ENCODE data around the gene GOT2.
"Not testable (repeated sequence)": the region's sequence is repeated elsewhere in the genome, so short reads cannot be mapped to it uniquely, and the experiment has no call there.

Gene GOT2

DNA sequence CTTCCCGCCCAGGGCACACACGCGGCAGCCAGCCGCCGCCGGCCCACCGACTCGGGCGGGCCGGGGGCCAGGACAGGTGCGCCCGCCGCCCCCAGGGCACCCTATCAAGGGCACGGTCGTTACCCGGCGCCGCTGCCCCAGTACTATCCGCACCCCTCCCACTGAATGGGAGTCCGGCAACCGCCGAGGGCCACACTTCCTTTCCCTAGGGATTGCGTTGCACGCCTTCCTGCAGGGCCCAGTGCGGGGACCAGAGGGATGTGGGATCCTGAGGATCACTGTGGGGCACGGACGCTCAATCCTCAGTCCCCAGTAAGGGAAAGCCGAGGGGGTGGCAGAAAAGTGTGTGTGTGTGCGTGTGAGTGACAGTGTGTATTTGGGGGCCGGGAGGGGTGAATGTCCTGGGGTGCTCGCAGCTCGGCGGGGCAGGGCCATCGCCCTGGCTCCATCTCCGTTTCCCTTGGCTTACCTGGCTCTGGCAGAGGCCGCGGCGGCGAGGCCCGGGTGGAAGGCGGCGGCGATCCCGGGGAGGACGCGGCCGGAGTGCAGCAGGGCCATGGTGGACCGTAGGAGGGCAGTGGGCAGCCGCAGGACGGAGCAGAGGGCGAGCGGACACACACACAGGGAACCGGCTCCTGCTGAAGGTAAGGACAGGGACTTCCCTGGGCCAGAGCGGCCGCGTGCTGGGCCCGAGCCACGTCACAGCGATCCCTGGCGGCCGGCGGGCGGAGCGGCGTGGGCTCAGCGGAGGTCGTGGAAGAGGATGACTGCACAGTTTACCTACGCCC, at the start of gene GOT2:
GOT2 (minus strand) TSS at position 646 of the 788 bp plus-strand sequence; CDS start at position 558, 88 bp downstream.
- in situ Hi-C loops (cut with HindIII; ENCODE audit: low sequenced_read_pairs): no loop called here

DNA sequence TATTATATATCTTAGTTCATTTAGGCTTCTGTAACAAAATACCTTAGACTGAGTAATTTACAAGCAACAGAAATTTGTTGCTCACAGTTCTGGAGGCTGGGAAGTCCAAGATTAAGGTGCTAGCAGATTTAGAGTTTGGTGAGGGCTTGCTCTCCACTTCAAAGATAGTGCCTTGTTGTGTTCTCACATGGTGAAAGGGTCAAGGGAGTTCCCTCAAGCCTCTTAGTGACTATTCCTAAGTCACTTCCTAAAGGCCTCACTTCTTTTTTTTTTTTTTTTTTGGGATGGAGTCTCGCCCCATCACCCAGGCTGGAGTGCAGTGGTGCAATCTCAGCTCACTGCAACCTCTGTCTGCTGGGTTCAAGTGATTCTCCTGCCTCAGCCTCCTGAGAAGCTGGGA, 45.2 kb upstream of the GOT2 start:
- in situ Hi-C loops (cut with HindIII; ENCODE audit: low sequenced_read_pairs): not testable (repeated sequence)

DNA sequence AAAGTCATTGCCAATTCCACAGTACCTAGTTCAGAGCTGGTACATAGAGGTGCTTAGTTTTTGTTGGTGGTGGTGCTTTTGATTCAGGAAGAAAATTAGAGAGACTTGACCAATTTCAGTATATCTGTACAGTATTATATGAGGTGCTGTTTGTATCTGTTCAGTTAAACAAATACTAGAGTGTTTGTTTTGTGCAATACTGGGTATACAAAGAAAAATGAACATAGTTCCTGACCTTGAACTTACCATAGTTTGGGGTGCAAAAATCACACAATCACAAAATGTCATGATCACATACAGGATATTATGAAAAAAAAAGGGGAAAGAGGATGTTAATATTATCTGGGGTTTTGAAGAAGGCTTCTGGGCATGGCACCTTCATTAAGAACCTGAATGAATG, 39.8 kb upstream of the GOT2 start:
- in situ Hi-C loops (cut with HindIII; ENCODE audit: low sequenced_read_pairs): no loop called here

DNA sequence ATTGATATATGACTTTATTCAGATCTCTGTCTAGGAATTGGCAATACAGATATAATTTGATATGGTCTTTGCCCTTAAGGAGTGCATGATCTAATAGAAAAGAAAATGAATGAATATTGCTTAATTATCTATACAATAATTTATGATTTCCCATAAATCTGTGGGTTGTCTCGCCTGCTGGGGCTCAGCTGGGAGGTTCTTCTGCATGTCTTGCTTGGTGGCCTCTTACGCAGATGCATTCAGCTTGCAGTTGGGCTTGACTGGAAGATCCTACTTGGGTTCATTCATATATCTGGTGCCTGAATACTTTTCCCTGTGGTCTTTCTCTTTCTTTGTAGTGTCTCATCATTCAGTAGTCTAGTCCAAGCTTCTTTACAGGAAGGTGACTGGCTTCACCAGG, 34.0 kb upstream of the GOT2 start:
- in situ Hi-C loops (cut with HindIII; ENCODE audit: low sequenced_read_pairs): no loop called here

DNA sequence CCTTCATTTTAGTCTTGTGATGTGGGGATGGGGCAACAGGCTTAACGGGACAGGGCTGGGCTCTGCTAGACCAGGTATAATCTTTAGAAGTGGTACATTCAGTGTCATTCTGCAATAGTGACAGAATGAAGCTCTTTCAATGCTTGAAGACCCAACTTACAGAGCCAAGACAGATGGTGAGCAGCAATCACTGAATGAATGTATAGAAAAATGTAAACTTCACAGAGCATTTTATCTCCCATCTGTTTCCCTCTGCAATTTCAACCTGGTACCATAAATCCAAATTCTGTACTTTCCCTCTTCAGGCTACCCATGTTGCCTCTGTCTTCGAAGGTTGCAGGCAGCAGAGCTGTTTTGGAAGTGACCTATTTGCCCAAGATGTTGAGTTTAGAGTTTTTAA, 33.5 kb upstream of the GOT2 start:
- in situ Hi-C loops (cut with HindIII; ENCODE audit: low sequenced_read_pairs): no loop called here

DNA sequence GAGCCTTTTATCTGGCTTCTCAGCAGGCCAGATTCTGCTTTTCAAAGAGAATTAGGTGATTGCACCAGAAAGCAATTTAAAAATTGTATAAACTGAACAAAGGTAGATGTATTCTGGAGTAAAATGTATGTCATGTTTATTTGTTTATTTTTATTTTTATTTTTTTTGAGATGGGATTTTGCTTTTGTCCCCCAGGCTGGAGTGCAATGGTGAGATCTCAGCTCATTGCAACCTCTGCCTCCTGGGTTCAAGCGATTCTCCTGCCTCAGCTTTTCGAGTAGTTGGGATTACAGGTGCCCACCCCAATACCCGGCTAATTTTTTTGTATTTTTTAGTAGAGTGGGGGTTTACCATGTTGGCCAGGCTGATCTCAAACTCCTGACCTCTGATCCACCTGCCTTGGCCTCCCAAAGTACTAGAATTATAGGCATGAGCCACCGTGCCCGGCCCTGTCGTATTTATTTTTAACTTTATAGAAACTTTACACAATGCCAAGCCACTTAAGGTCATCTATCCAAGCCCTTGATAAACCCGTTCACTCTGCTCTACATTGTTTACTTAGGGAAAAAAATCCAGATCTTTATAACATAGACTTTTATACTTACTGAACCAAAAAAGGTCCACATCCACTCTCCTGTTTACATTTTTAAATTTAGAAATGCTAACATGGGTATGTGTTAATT, 22.7 kb upstream of the GOT2 start:
- in situ Hi-C loops (cut with HindIII; ENCODE audit: low sequenced_read_pairs): no loop called here

DNA sequence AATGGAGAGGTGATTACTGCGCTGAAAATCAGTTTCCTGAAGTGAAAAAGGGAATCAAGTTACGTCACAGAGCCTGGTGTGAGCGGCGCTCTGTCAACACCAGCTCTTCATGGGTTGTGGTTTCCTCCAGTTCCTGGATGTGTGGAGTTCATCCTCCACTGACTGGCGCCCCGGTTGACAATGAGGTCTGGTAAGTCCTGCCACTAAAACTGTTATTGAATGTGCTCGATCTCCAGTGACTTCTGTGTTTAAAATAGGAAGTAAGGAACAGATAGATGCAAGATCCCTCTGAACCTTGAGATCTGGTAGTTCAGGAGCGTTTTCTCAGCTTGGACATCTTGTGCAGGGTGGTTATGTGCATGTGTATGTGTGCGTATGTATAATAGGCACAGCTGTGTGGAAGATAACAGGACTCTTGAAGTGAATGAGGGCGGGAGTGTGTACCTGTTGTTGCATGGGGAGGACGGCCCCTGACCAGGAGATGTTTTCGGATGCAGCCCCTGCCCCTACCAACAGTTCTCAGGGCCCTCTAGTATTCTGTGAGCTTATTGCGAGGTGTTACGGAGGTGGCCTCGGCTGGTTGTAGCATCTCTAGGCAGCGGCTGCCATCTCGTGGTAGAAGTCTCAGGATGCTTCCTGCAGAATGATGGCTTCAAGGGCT, 22.0 kb upstream of the GOT2 start:
- in situ Hi-C loops (cut with HindIII; ENCODE audit: low sequenced_read_pairs): no loop called here

DNA sequence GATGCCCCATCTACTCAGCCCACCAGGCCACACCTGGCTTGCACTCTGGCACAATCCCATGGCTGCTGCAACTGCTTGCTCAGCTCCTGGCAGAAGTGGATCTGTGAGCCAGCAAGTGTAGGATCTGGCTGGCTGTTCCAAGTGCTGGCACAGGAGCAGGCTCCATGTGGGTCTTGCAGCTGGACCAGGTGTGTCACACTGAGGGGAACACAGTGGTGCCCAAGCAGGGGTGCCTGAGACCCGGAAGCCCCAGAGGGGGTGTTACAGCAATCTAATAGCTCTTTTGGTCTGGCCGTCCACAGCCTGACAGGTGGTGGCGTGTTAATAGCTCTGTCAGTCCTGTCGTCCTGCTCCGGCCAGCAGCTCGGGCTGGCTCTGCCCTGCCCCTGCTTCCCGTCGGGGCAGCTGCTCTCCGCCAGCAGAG, 19.6 kb upstream of the GOT2 start:
- in situ Hi-C loops (cut with HindIII; ENCODE audit: low sequenced_read_pairs): no loop called here

DNA sequence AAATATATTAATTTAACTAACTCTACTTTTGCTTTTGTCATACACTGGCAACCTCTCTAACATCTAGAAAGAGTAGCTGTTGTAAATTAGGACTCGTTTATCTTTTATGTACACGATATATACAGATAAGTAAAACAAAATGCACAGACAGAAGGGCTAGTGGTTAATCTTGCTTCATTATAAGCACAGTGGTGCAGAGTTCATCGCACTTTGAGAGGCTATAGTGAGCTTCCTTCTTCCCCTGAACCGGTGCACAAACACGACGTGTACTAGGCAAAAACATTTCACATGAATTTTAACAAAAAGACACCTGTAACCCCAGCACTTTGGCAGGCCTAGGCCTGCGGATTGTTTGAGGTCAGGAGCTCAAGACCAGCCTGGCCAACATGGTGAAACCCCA, 10.4 kb upstream of the GOT2 start:
- in situ Hi-C loops (cut with HindIII; ENCODE audit: low sequenced_read_pairs): no loop called here

DNA sequence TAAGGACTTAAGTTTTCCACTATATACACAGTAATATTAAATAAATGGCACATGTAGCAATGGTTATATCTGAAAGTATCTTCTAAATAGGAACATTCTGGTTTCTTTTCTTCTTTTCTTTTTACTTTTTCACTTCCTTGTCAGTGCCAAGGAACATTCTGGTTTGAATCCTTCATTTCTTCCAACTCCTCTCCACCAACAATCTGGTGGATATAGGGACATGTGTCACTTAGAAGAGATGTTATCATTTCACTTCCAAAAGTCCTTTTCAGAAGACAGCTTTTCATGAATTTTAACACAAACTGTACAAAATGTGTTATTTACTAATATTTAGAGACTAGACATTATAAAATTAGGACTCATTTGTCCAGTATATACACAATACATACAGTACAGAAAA, 7.9 kb upstream of the GOT2 start:
- in situ Hi-C loops (cut with HindIII; ENCODE audit: low sequenced_read_pairs): no loop called here

DNA sequence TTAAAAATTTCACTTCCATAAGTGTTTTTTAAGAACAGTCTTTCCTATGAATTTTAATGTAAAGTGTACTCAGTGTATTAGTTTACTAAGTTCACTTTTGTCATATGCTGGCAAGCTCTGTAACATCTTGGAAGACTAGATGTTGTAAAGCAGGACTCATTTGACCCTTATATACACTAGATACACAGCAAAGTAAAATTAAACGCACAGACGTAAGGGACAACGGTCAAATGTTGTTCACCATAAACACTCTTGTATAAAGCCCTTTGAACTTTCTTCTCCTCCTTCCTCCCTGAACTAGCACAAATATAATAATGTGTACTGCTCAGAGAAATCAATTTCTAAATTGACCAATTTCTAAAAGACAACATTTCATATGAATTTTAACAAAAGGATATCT, 7.0 kb upstream of the GOT2 start:
- in situ Hi-C loops (cut with HindIII; ENCODE audit: low sequenced_read_pairs): no loop called here

DNA sequence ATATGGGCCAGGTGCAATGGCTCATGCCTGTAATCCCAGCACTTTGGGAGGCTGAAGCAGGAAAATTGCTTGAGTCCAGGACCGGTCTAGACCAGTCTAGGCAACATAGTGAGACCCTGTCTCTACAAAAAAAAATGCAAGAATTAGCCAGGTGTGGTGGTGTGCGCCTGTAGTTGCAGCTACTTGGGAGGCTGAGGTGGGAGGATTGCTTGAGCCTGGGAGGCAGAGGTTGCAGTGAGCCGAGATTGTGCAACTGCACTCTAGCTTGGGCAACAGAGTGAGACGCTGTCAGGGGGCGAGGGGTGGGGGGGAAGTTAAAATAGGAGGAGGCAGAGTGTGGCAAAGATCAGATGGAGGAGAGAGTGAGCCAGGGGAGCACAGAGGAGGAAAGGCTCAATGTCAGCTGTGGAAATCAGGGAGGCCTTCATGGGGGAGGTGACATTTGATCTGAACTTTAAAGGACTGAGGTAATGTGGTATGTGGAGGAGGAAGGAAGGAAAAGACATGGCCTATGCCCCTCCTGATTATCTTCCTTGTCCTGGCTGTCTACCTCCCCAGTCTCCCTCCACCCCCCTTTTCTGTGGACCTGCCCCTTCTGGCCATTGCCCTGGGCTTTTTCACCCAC, 4.7 kb upstream of the GOT2 start:
- in situ Hi-C loops (cut with HindIII; ENCODE audit: low sequenced_read_pairs): no loop called here

DNA sequence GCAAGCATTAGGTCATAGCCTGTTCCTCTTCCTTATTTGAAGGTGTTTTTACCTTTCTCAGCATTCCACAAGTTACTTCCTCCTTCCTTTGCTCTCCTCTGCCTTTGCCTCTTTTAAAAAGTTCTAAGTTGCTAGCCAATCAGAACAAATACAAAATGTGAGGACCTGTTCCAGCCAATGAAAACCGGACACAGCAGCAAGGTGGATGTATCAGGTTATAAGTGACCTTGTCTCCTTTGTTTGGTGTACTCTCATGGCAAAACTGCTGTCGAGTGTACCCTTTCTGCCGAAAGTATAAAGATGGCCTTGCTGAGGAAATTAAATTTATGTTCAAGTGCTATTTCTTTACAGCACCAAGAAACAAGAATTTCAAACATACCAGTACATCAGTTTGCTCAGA, 2.2 kb upstream of the GOT2 start:
- in situ Hi-C loops (cut with HindIII; ENCODE audit: low sequenced_read_pairs): not testable (repeated sequence)

DNA sequence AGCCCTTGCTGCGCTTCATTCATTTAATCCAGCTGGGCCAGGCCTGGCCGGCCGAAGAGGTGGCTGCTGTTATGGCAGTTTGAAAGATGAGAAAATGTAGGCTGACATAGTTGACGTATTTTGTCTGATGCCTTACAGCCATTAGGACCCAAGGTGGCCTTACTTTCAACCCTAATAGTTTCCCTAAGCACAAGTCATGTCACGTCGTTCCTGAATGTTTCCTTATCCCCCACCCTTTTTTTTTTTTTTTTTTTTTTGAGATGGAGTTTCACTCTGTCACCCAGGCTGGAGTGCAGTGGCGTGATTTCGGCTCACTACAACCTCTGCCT, 307 bp upstream of the GOT2 start:
- in situ Hi-C loops (cut with HindIII; ENCODE audit: low sequenced_read_pairs): no loop called here

DNA sequence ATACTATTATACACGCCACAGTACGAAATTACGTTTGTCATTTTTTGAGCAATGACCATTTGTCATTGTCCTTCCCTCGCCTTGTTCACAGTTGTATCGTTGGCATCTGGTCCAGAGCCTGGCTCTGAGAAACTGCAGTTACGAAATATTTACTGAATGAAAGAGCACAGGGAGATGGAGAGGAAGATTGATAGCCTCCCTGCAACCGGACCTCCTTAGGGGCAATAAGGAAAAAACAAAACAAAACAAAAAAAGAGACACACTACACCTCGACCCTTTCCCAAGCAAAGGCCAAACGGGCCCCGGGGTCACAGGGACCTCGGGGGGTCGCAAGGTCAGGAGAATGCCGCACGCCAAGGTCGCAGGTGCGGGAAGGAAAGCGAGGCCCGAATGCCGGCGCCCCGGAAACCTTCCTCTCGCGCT, 857 bp downstream of the GOT2 start:
- in situ Hi-C loops (cut with HindIII; ENCODE audit: low sequenced_read_pairs): no loop called here

DNA sequence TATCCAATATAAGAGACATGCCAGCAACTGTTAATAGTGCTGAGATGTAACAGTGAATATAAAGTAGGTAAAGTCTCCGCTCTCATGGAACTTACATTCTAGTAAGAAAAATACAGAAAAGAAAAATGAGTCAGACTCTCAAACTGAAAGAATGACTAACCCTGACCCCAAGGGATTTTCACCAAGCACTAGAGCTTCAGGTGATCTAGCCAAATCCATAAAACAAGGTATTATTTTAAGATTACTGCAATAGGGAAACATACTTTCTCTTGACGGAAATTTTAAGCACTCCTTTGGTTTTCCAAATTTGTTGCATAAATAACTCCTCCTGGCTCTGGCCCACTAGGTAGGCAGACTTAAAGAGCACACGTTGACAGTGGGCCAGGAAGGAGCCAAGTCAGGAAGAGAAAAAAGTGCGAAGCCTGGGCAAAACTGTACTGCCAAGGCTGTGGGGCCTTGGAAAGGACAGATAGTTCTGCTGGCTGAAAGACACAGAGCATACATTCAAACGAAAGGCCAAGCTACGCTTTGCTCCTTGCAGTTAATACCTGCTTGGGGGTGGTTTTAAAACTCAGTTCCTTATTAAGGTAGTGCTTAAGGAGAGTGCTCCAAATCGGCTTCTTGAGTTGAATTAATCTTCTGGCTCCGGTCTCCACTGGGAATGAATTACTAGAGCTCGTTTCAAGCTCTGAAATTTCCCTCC, 1.4 kb downstream of the GOT2 start:
- in situ Hi-C loops (cut with HindIII; ENCODE audit: low sequenced_read_pairs): no loop called here

DNA sequence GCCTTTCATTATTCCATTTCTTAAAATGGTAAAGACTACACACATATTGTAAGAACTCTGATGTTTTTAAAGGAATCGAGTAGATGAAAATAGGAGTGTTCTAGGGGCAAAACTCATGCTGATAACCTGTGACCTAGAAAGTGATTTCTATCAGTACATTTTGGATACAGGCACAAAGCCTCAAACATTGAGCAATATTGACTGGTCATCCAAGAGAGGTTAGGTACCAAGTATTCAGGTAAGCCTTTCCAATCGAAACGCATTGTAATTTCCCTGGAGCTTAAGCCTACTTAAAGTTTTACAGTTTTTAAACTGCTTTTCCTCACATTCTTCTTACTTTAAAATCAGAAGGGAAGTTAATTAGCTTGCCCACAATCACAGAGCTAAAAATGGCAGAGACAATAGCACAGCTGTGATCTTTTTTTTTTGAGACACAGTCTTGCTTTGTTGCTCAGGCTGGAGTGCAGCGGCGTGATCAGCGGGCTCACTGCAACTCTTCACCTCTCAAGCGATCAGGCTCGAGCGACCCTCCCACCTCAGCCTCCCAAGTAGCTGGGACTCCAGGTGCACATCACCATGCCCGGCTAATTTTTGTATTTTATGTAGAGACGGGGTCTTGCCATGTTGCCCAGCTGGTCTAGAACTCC, 3.3 kb downstream of the GOT2 start:
- in situ Hi-C loops (cut with HindIII; ENCODE audit: low sequenced_read_pairs): no loop called here

DNA sequence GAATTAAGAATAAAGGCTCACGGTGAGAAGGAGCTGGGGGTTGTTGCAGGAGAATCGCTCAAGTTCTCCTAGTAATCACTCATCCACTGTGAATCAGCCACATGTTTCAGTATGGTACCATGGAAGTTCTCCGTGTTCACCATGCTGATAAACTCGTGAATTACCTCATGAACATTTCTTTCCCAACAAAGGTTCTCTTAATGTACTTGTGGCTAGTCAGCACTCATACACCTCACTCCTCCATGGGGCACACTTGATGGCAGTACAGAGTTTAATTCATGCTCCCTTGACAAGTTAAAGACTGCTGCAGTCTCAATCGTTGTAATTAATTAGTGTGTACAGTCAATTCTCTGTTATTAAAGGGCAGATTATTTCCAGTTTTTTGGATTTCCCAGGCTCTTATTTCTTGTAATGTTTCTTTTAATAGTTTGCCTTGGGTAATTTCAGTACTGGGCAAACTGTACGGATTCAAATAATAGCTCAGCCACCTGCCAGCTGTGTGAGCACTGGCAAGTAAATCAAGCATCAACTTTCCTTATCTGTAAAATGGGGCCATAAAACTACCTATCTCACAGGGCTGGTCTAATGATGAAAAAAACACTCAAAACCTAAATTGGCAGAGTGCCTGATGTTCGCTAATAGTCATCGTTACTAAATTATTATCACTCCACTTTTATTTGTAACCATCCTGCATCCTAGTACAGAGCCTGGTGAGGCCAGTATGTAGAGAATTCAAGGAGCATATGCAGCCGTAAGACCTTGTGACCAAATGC, 6.1 kb downstream of the GOT2 start:
- in situ Hi-C loops (cut with HindIII; ENCODE audit: low sequenced_read_pairs): no loop called here

DNA sequence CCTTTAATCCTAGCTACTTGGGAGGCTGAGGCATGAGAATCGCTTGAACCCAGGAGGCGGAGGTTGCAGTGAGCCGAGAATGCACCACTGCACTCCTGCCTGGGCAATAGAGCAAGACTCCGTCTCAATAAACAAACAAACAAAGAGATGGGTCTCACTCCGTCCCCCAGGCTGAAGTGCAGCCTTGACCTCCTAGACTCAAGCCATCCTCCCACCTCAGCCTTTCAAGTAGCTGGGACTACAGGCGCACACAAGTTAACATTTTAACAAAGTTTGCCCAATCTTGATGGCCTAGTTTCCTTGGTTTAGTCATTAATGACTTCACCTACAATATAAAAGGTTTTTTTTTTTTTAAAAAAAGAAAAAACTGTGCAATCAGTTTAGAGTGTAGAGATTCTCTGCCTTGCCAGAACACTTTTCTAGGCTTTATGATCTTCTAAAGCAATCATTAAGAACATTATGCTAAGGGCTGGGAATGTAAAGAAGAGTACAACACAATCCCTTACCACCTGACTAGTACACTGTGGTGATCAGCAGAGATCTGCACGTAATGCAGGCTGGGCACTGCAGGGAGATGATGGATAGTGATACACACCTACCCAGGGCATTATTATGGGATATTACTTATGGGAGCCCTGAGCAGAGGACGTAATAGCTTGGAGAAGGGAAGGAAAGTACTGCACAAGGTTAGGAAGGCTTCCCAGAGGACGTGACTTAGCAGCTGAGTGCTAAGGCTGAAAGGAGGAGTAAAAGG, 6.9 kb downstream of the GOT2 start:
- in situ Hi-C loops (cut with HindIII; ENCODE audit: low sequenced_read_pairs): no loop called here
